Measurements from ENCODE around the gene PPOX.

Gene PPOX

DNA sequence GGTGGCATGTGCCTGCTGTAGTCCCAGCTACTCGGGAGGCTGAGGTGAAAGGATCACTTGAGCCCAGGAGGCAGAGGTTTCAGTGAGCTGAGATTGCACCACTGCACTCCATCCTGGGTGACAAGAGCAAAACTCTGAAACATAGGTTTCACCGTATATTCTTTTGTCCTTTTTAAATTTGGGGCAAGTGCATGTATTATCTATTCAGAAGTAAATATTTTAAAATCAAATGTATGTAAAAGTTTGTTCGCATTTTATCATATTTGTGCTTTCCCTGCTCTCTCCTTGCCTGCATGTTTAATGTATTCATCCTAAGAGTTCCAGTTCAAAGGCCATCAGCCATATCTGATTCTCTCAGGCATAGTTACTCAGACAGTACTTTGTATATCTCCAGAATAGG lies 20.4 kb upstream of the PPOX start:
- in situ Hi-C loops (cut with MboI; ENCODE audit: low sequenced_read_pairs), result loop anchor here (10.0 kb wide), 1 partner anchor 151 kb away; no protein-coding TSS in a partner anchor

DNA sequence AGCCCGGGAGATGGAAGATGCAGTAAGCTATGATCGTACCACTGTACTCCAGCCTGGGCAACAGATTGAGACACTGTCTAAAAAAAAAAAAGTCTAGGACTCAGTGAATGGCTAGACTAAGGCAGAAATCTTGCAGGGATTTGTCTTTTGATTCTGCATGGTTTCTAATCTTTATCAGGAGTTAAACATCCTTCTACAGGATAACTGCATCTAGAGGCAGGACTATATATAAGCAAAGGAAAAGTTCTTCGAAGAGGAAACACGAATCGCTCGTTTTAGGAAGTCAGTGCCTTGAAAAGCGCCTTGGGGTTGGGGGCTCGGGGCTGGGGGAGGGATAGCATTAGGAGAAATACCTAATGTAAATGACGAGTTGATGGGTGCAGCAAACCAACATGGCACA lies 13.1 kb upstream of the PPOX start:
- in situ Hi-C loops (cut with MboI; ENCODE audit: low sequenced_read_pairs), result no loop called here

DNA sequence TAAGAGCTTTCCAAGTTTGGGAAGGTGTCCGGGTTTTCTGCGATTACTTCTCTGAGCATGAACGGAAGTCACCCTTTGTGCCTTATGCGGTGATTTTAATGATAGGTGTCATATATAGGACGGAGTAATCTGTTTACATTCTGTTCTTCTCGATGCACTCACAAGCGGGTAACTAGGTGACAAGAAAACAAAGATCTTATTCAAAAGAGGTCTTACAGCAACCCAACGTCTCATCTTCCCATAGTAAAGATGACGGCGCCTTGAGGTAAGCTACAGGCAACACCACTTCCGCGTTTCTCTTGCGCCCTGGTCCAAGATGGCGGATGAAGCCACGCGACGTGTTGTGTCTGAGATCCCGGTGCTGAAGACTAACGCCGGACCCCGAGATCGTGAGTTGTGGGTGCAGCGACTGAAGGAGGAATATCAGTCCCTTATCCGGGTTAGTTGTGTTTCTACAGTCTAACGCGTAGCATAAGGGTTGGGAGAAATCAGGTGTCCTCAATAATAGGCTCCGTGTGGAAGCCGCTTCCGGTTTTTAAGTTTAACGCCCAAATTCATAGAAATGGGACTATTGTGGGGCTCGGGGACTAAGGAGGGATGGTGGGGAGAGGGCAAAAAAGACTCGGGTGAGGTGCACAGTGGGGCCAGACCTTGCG lies 12.4 kb upstream of the PPOX start, which contains the start of gene UFC1:
Gene UFC1, plus strand, starts transcription at position 297 of the 656 bp plus-strand sequence. Its CDS starts 20 bp downstream, at position 317.
- in situ Hi-C loops (cut with MboI; ENCODE audit: low sequenced_read_pairs), result no loop called here

DNA sequence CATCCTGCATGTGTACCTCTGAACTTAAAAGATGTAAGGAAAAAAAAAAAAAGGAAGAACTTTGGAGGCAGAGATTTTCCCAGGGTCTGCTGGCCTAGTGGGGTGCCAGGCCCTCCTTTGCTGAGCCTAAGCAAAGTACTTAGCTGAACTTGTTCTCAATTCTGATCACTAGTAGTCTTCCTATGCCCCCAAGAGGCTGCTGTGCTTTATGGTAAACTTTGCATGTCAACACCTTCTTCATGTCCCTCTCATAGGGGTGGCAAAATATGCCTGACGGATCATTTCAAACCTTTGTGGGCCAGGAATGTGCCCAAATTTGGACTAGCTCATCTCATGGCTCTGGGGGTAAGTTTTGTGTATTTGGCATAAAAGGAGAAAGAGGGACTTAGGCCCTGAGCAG lies 8.4 kb upstream of the PPOX start:
- in situ Hi-C loops (cut with MboI; ENCODE audit: low sequenced_read_pairs), result no loop called here

DNA sequence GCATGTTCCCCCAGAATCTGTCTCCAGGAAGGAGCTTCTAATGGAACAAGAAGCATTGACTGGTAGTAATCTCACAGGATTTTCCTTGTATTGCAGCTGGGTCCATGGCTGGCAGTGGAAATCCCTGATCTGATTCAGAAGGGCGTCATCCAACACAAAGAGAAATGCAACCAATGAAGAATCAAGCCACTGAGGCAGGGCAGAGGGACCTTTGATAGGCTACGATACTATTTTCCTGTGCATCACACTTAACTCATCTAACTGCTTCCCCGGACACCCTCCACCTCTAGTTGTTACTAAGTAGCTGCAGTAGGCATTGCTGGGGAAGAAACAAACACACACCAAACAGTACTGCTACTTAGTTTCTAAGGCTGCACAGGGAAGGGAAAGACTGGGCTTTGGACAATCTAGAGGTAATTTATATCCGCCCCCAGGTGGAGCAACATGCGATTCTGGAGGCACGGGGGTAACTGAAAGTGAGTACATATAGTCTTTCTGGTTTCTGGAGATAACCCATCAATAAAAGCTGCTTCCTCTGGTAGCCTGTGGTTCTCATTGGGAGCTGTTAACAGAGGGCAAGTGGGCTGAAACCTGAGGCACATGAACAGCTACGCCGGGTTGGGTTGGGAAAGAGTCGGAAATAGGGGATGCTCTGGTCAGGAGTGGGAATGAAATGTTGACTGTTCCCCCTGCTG lies 7.8 kb upstream of the PPOX start:
- in situ Hi-C loops (cut with MboI; ENCODE audit: low sequenced_read_pairs), result no loop called here

DNA sequence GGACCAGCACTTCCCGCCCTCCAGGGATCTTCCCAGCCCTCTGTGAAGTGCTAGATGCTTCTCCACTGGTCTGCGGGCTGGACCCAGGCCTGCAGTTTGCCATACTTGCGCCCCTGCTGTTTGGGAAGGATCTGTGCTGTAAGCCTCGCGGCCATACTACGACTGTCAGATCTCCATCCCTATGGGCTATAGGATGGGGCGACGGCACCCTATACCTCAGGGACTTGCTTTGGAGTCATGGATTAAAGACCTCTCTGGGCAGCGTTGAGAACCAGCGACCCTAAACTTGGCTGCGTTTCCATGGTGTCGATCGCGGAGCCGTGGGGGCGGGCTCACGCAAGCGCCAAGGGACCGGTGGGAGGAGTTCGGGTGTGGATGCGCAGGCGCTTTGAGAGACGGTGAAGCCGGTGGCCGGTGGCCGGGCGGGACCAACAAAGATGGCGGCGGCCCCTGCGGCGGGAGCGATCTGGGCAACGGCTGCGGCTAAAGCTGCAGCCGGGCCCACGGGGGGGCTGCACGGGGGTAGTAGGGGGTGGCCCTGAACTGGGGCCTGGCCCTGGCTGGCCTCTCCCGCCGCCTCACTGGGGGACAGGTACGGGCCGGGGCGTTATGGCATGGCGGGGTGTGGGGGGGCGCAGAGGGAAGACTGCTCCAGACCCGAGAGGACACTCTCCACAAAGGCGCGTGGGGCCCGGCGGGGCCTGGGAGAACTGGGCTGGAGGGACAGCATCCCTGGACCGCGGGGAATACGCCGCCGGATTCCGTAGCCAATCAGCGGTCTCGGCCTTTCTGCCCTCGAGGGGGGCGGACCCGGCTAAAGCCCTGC lies 6.9 kb upstream of the PPOX start, which contains the start of gene USP21:
Gene USP21, plus strand, starts transcription at position 414 of the 826 bp plus-strand sequence. CDS start 1,141 bp downstream, outside the sequence.
- in situ Hi-C loops (cut with MboI; ENCODE audit: low sequenced_read_pairs), result no loop called here

DNA sequence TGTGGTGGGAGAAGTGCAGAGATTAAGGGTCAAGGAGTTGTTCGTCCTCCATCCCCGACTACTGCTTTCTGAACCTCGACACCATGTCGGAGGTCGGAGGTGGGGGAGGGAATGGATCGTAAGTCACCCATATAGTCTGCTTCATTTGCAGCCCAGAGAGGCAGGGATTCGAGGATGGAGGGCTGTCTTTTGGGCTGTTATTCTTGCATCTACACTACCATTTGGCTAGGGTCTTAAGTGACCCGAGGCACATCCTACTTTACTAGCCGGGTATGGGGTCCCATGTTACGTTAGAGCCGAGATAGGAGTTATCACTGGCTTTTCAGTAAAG lies 6.3 kb upstream of the PPOX start:
- in situ Hi-C loops (cut with MboI; ENCODE audit: low sequenced_read_pairs), result no loop called here

DNA sequence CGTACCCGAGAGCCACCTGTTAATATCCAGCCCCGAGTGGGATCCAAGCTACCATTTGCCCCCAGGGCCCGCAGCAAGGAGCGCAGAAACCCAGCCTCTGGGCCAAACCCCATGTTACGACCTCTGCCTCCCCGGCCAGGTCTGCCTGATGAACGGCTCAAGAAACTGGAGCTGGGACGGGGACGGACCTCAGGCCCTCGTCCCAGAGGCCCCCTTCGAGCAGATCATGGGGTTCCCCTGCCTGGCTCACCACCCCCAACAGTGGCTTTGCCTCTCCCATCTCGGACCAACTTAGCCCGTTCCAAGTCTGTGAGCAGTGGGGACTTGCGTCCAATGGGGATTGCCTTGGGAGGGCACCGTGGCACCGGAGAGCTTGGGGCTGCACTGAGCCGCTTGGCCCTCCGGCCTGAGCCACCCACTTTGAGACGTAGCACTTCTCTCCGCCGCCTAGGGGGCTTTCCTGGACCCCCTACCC lies 5.5 kb upstream of the PPOX start:
- in situ Hi-C loops (cut with MboI; ENCODE audit: low sequenced_read_pairs), result no loop called here

DNA sequence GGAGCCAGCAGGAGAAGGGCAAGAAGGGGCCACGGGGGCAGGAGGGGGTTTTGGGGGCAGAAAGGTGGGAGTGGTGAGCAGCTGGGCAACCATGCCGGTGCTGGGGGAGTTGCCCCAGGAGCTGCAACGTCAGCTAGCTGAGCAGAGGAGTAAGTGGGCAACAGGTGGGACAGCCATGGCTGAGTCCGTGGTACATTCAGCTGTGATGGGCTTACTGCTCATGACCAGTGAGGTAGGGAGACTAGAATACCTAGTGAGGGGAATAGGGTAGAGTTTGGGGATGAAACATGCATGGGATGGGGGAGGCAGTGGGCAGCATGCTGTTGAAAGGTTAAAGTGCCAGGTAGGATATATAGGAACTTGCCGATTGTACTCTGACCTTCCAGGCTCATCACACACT lies 4.6 kb upstream of the PPOX start:
- in situ Hi-C loops (cut with MboI; ENCODE audit: low sequenced_read_pairs), result no loop called here

DNA sequence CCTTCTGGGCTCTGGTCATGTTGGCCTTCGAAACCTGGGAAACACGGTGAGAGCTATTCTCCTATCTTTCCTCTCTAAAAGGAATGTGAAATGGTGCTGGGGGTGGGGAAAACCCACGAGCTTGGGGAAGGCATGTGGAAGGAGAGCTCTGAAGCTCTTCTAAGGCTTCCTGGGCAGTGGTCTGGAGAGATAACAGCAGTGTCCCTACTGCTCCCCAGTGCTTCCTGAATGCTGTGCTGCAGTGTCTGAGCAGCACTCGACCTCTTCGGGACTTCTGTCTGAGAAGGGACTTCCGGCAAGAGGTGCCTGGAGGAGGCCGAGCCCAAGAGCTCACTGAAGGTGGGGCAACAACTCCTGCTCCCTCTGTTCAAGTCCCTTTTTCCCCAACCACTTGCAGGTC lies 4.2 kb upstream of the PPOX start:
- in situ Hi-C loops (cut with MboI; ENCODE audit: low sequenced_read_pairs), result no loop called here

DNA sequence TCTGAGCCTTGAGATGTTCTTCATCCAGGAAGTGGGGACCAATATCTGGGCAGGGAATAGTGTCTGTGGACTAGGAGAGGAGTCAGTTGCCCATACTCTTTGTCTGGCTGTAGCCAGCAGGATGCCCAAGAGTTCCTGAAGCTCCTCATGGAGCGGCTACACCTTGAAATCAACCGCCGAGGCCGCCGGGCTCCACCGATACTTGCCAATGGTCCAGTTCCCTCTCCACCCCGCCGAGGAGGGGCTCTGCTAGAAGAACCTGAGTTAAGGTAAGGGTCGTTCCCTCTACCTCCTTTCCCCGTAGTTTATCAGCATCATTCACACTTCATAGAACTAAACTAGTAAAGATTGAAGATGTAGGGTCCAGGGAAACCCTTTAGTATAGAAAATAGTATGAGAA lies 3.4 kb upstream of the PPOX start:
- in situ Hi-C loops (cut with MboI; ENCODE audit: low sequenced_read_pairs), result no loop called here

DNA sequence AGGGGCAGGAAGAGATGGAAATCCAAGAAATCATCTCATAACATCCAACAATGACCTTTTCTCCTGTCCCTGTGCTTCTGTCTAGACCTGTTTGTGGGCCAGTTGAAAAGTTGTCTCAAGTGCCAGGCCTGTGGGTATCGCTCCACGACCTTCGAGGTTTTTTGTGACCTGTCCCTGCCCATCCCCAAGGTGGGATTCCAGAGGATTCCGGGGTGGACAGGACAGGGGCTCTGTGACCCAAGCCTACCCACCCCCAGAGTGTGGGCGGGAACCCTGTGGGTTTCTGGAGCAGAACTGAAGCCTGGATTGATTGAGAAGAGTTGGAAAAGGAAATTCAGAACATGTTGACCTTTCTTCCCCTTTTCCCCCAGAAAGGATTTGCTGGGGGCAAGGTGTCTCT lies 2.4 kb upstream of the PPOX start:
- in situ Hi-C loops (cut with MboI; ENCODE audit: low sequenced_read_pairs), result no loop called here

DNA sequence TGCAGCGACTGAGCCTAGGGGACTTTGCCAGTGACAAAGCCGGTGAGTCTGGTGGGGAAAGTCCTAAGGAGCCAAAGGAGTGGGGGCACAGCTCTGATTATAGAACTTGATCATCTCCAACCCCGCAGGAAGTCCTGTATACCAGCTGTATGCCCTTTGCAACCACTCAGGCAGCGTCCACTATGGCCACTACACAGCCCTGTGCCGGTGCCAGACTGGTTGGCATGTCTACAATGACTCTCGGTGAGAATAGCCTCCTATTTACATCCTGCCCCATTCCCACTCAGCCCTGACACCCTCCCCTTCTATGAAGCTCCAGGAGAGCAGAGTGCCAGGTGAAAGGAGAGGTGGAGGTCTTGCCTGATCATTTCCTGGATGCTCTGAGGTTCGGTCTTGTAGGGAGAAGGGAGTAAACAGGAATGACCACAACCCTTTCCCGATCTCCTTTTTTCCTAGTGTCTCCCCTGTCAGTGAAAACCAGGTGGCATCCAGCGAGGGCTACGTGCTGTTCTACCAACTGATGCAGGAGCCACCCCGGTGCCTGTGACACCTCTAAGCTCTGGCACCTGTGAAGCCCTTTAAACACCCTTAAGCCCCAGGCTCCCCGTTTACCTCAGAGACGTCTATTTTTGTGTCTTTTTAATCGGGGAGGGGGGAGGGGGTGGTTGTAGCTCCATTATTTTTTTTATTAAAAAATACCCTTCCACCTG lies 1.2 kb upstream of the PPOX start:
- in situ Hi-C loops (cut with MboI; ENCODE audit: low sequenced_read_pairs), result no loop called here

DNA sequence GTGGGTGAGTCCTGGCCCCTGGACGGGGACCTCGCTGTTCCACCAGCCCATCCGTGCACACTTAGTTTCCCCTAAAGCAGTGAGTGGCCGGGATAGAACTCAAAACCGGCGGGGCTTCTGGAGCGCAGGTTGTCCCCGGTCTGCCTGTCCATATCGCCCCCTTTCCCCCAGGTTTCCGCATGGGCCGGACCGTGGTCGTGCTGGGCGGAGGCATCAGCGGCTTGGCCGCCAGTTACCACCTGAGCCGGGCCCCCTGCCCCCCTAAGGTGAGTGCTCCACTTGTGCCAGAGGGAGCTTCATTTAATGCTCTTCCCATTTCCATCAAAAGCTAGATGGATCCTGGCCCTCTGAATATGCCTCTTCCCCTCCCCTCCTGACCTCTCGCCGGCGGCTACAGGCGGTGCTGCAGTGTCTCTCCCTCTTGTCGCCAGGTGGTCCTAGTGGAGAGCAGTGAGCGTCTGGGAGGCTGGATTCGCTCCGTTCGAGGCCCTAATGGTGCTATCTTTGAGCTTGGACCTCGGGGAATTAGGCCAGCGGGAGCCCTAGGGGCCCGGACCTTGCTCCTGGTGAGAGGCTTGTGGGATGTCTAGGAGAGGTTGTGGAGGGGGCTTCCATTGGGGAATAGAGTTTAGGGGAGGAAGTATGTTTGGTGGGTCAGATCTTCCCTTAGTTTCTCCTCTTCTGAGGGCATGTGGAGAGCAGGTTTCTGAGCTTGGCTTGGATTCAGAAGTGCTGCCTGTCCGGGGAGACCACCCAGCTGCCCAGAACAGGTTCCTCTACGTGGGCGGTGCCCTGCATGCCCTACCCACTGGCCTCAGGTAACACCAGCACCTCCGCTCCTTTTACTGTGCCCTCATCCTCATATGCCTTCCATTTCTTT lies 683 bp downstream of the PPOX start:
- in situ Hi-C loops (cut with MboI; ENCODE audit: low sequenced_read_pairs), result no loop called here

DNA sequence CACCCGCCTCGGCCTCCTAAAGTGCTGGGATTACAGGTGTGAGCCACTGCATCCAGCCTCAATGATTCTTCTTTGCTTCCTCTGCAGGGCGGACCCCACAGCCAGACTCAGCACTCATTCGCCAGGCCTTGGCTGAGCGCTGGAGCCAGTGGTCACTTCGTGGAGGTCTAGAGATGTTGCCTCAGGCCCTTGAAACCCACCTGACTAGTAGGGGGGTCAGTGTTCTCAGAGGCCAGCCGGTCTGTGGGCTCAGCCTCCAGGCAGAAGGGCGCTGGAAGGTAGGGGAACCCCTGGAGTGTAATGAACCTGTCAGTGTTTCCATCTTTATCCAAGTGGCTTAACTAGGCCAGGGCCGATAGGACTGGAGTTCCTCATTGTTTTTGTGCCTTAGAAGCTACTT lies 2.7 kb downstream of the PPOX start:
- in situ Hi-C loops (cut with MboI; ENCODE audit: low sequenced_read_pairs), result no loop called here

DNA sequence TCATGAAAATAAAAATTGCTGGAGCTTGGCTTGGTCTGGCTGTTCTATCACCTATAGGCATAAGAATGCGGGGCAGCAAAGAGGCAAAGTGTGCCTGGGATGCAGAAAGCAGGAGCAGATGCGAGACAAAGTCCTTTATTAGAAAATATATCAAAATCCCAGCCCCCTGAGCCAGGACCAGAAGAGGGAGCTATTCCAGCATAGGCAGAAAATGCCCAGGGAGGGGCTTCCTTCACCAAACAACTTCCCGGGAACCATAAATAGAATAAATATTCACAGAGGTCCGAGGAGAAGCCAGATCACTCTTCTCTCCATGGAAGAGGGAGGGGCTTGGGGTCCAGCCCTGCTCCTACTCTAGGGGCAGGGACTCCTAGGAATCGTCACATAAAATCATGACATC lies 5.0 kb downstream of the PPOX start:
- in situ Hi-C loops (cut with MboI; ENCODE audit: low sequenced_read_pairs), result no loop called here

DNA sequence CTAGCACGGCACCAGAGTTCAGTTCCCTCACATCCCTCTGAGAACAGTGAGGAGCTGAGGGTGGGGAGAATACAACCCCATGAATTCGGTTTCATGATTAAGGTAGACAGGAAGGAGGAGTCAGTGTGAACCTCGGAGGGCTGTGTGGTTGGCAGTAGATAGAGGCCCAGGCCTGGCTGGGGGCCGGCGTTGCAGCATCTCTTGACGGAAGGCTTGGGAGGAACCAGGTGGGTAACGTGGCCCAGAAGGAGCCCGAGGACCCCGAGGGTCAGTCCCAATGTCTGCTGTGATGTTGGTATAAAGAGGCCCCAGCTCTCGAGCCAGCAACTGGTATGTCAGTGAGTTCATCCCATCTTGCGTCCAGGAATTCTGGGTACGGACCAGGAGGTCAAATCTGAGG lies 5.5 kb downstream of the PPOX start:
- in situ Hi-C loops (cut with MboI; ENCODE audit: low sequenced_read_pairs), result no loop called here

DNA sequence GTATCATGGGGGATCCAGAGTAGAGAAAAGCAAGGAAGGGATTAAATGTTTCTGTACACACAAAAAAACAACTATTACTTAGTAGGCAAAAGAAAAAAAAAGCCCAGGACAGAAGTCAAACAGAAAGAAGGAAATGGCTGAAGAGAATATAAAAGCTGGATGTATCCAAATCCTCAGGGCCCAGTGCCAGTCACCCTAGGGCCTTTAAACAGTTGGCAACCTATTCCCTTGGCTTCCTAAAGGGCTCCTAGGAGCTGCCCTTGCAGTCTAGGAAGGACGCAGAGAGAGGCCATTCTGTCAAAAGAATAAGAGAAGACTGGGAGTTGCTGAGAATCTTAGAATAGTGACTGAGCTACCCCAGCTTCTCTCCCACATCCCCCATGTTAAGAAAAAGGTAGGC lies 6.1 kb downstream of the PPOX start:
- in situ Hi-C loops (cut with MboI; ENCODE audit: low sequenced_read_pairs), result no loop called here

DNA sequence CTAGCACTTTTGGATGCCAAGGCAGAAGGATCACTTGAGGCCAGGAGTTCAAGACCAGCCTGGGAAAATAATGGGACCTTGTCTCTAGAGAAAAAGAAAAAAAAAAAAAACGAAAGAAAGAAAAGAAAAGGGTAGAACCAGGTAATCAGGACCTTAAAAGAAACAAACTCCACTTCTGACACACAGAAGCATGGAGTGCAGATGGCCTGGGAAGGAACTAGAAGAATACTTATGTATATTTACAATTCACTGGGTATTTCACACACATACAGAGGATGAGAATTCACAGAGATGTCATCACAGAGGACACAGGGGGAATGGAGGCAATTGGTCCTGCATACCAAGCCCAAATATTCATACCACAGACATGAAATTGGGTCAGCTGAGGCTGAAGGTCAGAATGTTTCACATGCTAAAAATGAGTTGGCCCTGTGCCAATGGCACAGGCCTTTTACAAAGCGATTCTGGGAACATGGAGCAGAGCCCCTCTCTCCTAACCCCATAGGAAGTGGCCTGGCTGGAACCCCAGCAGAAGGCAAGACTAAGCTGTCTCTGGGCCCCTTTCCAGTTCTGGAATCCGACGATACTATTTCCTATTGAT lies 6.7 kb downstream of the PPOX start:
- in situ Hi-C loops (cut with MboI; ENCODE audit: low sequenced_read_pairs), result no loop called here

DNA sequence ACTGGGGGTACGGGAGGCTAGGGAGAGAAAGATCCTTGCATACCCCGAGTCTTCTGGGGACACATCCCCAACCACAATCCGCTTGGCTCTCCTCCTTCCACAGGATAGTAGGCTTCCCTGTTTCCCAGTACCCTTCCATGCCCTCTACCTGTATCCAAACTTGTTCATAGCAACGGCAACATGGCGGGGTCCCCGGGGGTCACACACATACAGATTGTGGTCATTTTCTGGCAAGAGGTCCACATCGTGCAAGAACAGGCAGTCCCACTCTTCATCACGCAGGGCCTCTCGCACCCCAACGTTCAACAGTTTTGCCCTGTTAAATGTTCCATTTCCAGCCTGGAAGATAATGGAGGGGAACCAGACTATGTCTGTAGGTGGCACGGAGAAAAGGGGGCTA lies 7.5 kb downstream of the PPOX start:
- in situ Hi-C loops (cut with MboI; ENCODE audit: low sequenced_read_pairs), result no loop called here

All from HL-60/S4 (cell line).